BLaER1 treated with 17β-estradiol and CSF1 and Interleukin-3, amounts not matched to agents 10 nM and 100 nM (cell line): Measurements from ENCODE around the gene SORCS2.

Experiments used
- H3K27ac ChIP-seq, 11 experiments: shearing (Covaris generic); formaldehyde crosslinking; 2 replicates each; pipeline ENCODE4 v1.8.1; 2022
- H3K27me3 ChIP-seq, 11 experiments: shearing (Covaris generic); formaldehyde crosslinking; 2 replicates each; pipeline ENCODE4 v1.8.1; 2022
- H3K36me3 ChIP-seq, 11 experiments: shearing (Covaris generic); formaldehyde crosslinking; 2 replicates each; pipeline ENCODE4 v1.8.1; 2022
- H3K4me1 ChIP-seq, 10 experiments: shearing (Covaris generic); formaldehyde crosslinking; 2 replicates each; pipeline ENCODE4 v1.8.1; 2022
- H3K4me2 ChIP-seq, 11 experiments: shearing (Covaris generic); formaldehyde crosslinking; 2 replicates each; pipeline ENCODE4 v1.8.1; 2022
- H3K4me3 ChIP-seq, 10 experiments: shearing (Covaris generic); formaldehyde crosslinking; 2 replicates each; pipeline ENCODE4 v1.8.1; 2022
- H3K9ac ChIP-seq, 11 experiments: shearing (Covaris generic); formaldehyde crosslinking; 2 replicates each; pipeline ENCODE4 v1.8.1; 2022
- H3K9me3 ChIP-seq, 11 experiments: shearing (Covaris generic); formaldehyde crosslinking; replicated peaks in 1 of 11; 2 replicates each; pipeline ENCODE4 v1.8.1; 2022
- H4K20me1 ChIP-seq, 11 experiments: shearing (Covaris generic); formaldehyde crosslinking; 2 replicates each; pipeline ENCODE4 v1.8.1; 2022
- Cebpa-rat ChIP-seq, 11 experiments: shearing (Covaris generic); IDR thresholded peaks; 2 replicates each; pipeline ENCODE4 v1.8.1; 2022

The SORCS2 gene

GRCh38 chr4:7199771-7200441 is 7.6 kb downstream of the SORCS2 start:
- H3K9me3 ChIP-seq, result peaks cover 0 to 5% (median 0%) of the 10 kb centered on the region in 11 experiments; a peak in 3 of 22 replicates
- peaks cover 0 to under 1% (median 0%) of the 10 kb centered on the region in 11 experiments; a peak in 2 of 22 replicates for H4K20me1 ChIP-seq
- TF ChIP-seq Cebpa-rat (IDR thresholded peaks at IDR 0.05), result no peak
- H3K9ac ChIP-seq, result no peak overlapping the region
- peaks cover 0 to 13% (median 0%) of the 10 kb centered on the region in 11 experiments; a peak in 4 of 22 replicates for H3K27me3 ChIP-seq
- no peak overlapping the region for H3K27ac ChIP-seq
- H3K4me2 ChIP-seq, result peak overlapping the region in 7 of 11 experiments; percentile 16 to 87 (median 47); a peak in 9 of 22 replicates
- no peaks in the 10 kb centered on the region for H3K36me3 ChIP-seq
- H3K4me3 ChIP-seq, result no peak overlapping the region
- peaks cover 34 to 73% (median 53%) of the 10 kb centered on the region in 10 experiments for H3K4me1 ChIP-seq

- H3K36me3 ChIP-seq, result no peaks in the 10 kb centered on the region
- H3K4me2 ChIP-seq, result peak overlapping the region; percentile 44 to 87 (median 60); a peak in 19 of 22 replicates
- no peak overlapping the region for H3K9ac ChIP-seq
These were observed 8.5 kb downstream of the SORCS2 start for GRCh38 chr4:7200801-7201200.

GRCh38 chr4:7201420-7202305 is 9.3 kb downstream of the SORCS2 start:
- Histone ChIP-seq H4K20me1 (no peaks in the 10 kb centered on the region), H3K4me2 (peak overlapping the region; percentile 44 to 87 (median 60)), H3K9ac (no peak overlapping the region), H3K27ac (peak overlapping the region in 2 of 11 experiments; percentile 4 to 18; a peak in 2 of 22 replicates), H3K4me3 (peak overlapping the region in 1 of 10 experiments; percentile 9; a peak in 1 of 20 replicates), H3K27me3 (no peaks in the 10 kb centered on the region), H3K9me3 (peaks cover 0 to 5% (median 0%) of the 10 kb centered on the region in 11 experiments; a peak in 3 of 22 replicates), H3K36me3 (no peaks in the 10 kb centered on the region), H3K4me1 (peaks cover 43 to 73% (median 62%) of the 10 kb centered on the region in 10 experiments)
- no peak for TF ChIP-seq Cebpa-rat (IDR thresholded peaks at IDR 0.05)

More at GRCh38 chr4:7200801-7201200, 8.5 kb downstream of the SORCS2 start:
- H3K27me3 ChIP-seq, result peaks cover 0 to 5% (median 0%) of the 10 kb centered on the region in 11 experiments; a peak in 2 of 22 replicates
- H3K27ac ChIP-seq, result no peak overlapping the region
- H3K9me3 ChIP-seq, result peaks cover 0 to 5% (median 0%) of the 10 kb centered on the region in 11 experiments; a peak in 3 of 22 replicates
- peaks cover 35 to 68% (median 56%) of the 10 kb centered on the region in 10 experiments for H3K4me1 ChIP-seq
- no peak for TF ChIP-seq Cebpa-rat (IDR thresholded peaks at IDR 0.05)
- no peak overlapping the region for H3K4me3 ChIP-seq
- H4K20me1 ChIP-seq, result no peaks in the 10 kb centered on the region; a peak in 1 of 22 replicates

- peaks cover 51 to 79% (median 69%) of the 10 kb centered on the region in 10 experiments for H3K4me1 ChIP-seq
- no peaks in the 10 kb centered on the region for H3K36me3 ChIP-seq
- H3K27ac ChIP-seq, result peak overlapping the region in 2 of 11 experiments; percentile 4 to 18; a peak in 3 of 22 replicates
- H4K20me1 ChIP-seq, result no peaks in the 10 kb centered on the region; a peak in 1 of 22 replicates
- H3K9me3 ChIP-seq, result peaks cover 0 to 5% (median 0%) of the 10 kb centered on the region in 11 experiments; a peak in 3 of 22 replicates
- H3K4me2 ChIP-seq, result peak overlapping the region; percentile 44 to 87 (median 60); a peak in 21 of 22 replicates
- peak overlapping the region in 2 of 10 experiments; percentile 9 to 13; a peak in 1 of 20 replicates for H3K4me3 ChIP-seq
- TF ChIP-seq Cebpa-rat (IDR thresholded peaks at IDR 0.05), result no peak
- H3K27me3 ChIP-seq, result no peaks in the 10 kb centered on the region
- peak overlapping the region in 1 of 11 experiments; percentile 5; a peak in 1 of 22 replicates for H3K9ac ChIP-seq
These were observed 10.1 kb downstream of the SORCS2 start for GRCh38 chr4:7202411-7202810.

GRCh38 chr4:7204656-7205387 is 12.5 kb downstream of the SORCS2 start:
- H3K9me3 ChIP-seq, result peaks cover 0 to 5% (median 0%) of the 10 kb centered on the region in 11 experiments; a peak in 3 of 22 replicates
- H3K4me2 ChIP-seq, result no peak overlapping the region
- H3K4me3 ChIP-seq, result no peak overlapping the region
- no peak overlapping the region for H3K9ac ChIP-seq
- no peaks in the 10 kb centered on the region for H3K36me3 ChIP-seq
- no peak for TF ChIP-seq Cebpa-rat (IDR thresholded peaks at IDR 0.05)
- no peaks in the 10 kb centered on the region for H3K27me3 ChIP-seq
- no peak overlapping the region for H3K27ac ChIP-seq
- H4K20me1 ChIP-seq, result no peaks in the 10 kb centered on the region; a peak in 1 of 22 replicates
- H3K4me1 ChIP-seq, result peaks cover 49 to 73% (median 55%) of the 10 kb centered on the region in 10 experiments

- H3K4me1 ChIP-seq, result peaks cover 34 to 67% (median 41%) of the 10 kb centered on the region in 10 experiments
- no peak for TF ChIP-seq Cebpa-rat (IDR thresholded peaks at IDR 0.05)
- no peaks in the 10 kb centered on the region; a peak in 1 of 22 replicates for H4K20me1 ChIP-seq
- no peaks in the 10 kb centered on the region for H3K27me3 ChIP-seq
- H3K9me3 ChIP-seq, result peaks cover 0 to 5% (median 0%) of the 10 kb centered on the region in 11 experiments; a peak in 3 of 22 replicates
- peak overlapping the region in 5 of 11 experiments; percentile 10 to 49 (median 36); a peak in 7 of 22 replicates for H3K9ac ChIP-seq
- H3K27ac ChIP-seq, result peak overlapping the region in 7 of 11 experiments; percentile 8 to 60 (median 47); a peak in 11 of 22 replicates
- peak overlapping the region; percentile 41 to 85 (median 61) for H3K4me2 ChIP-seq
- no peaks in the 10 kb centered on the region for H3K36me3 ChIP-seq
- H3K4me3 ChIP-seq, result no peak overlapping the region
These were observed 14.0 kb downstream of the SORCS2 start for GRCh38 chr4:7206385-7206784.

GRCh38 chr4:7206911-7207567 is 14.7 kb downstream of the SORCS2 start:
- Histone ChIP-seq H3K4me1 (peaks cover 27 to 64% (median 35%) of the 10 kb centered on the region in 10 experiments), H3K27ac (peak overlapping the region in 1 of 11 experiments; percentile 55; a peak in 2 of 22 replicates), H3K9ac (peak overlapping the region in 2 of 11 experiments; percentile 13 to 36; a peak in 1 of 22 replicates), H3K4me2 (peak overlapping the region; percentile 41 to 85 (median 61)), H3K27me3 (no peaks in the 10 kb centered on the region), H3K4me3 (no peak overlapping the region), H3K9me3 (peaks cover 0 to 5% (median 0%) of the 10 kb centered on the region in 11 experiments; a peak in 3 of 22 replicates), H4K20me1 (no peaks in the 10 kb centered on the region; a peak in 1 of 22 replicates), H3K36me3 (no peaks in the 10 kb centered on the region)
- no peak for TF ChIP-seq Cebpa-rat (IDR thresholded peaks at IDR 0.05)
